Adrenal gland (tissue), 12 donors: Measurements from ENCODE around the gene ERAP2. TPM values are rescaled to one million over a fixed set of nuclear protein-coding genes. Genes with fewer than 3 reads are reported as not detected.

ENCODE experiments used
- DNase-seq, 7 donors: peaks; one replicate each; pipeline ENCODE4 v3.0.0-alpha.2; 2019 to 2020
- H3K27ac ChIP-seq, 5 donors: fragments of 200-600 bp; sonication (generic) in 4 of 5; 1 replicate in 3 of 5; 2 replicates in 2 of 5; pipeline versions ENCODE4 v1.5.1 to v1.8.0; 2016 to 2020; ENCODE audit warnings: mild to moderate bottlenecking in 1 of 5
- H3K27me3 ChIP-seq: fragments of 200-600 bp; 2 replicates; pipeline ENCODE4 v1.8.0; 2021
- H3K36me3 ChIP-seq, 2 donors: fragments of 200-600 bp; replicated peaks in 1 of 2; 1 replicate in 1 of 2; 2 replicates in 1 of 2; pipeline versions ENCODE4 v1.5.1 to v1.8.0; 2018 to 2022
- H3K4me1 ChIP-seq, 2 donors: fragments of 200-600 bp; replicated peaks in 1 of 2; 1 replicate in 1 of 2; 2 replicates in 1 of 2; pipeline versions ENCODE4 v1.5.1 to v1.8.0; 2018 to 2021
- H3K4me3 ChIP-seq, 4 donors: fragments of 200-600 bp; sonication (generic) in 3 of 4; one replicate each; pipeline ENCODE4 v1.5.1; 2016 to 2018
- H3K9me3 ChIP-seq, 3 donors: fragments of 200-600 bp; sonication (generic) in 1 of 3; replicated peaks in 1 of 3; 1 replicate in 2 of 3; 2 replicates in 1 of 3; pipeline versions ENCODE4 v1.5.1 to v1.8.0; 2016 to 2021
- POLR2A ChIP-seq, 2 donors: fragments of 450-650 bp; IDR thresholded peaks; one replicate each; pipeline ENCODE4 v1.6.1; 2017; ENCODE audit warnings: antibody characterized with exemption in 2 of 2, mild to moderate bottlenecking in 2 of 2, moderate library complexity in 1 of 2
- WGBS, 4 donors: extraction: QIAGEN DNeasy Blood & Tissue Kit in 2 of 4; methylation state at CpG; one replicate each; pipeline versions ENCODE4 v1.1.5 to v1.1.7; 2013 to 2017; 5-methylcytosine and 5-hydroxymethylcytosine counted together
- intact Hi-C, 2 donors: fragments of 100-400 bp; cut with DNase I; formaldehyde crosslinking; loops; one replicate each; pipeline versions ENCODE4 v1.14.1 to v1.15.0; 2022 to 2023
- polyA plus RNA-seq, 3 donors: library from polyadenylated mRNA; stranded (reverse); fragments of 200-250 nt in 2 of 3; fragments of 350-450 nt in 1 of 3; fragmentation: Illumina TruSeq in 1 of 3; extraction: RNeasy Lipid Tissue Mini Kit (QIAGEN cat#74804) in 1 of 3; gene quantifications; one replicate each; pipeline ENCODE4 v1.2.3, GENCODE V29; 2013 to 2014
- total RNA-seq, 9 donors: library from RNA; depleted of rRNA in 4 of 9; stranded (reverse); fragments of >200 nt in 4 of 9; fragments of 120-200 nt in 1 of 9; fragmentation: NEBNext Ultra II Directional in 1 of 9; extraction: Animal tissue kit (Norgen Biotek cat#: 25700) in 1 of 9; gene quantifications; one replicate each; pipeline versions ENCODE4 v1.1.0 to v1.2.4, GENCODE V29; 2013 to 2023
- TF ChIP-seq, protein P1 (sequence below), 6 experiments: fragments of 450-650 bp in 4 of 6; fragments of 200-600 bp in 2 of 6; sonication (generic) in 1 of 6; IDR thresholded peaks; 1 replicate in 5 of 6; 2 replicates in 1 of 6; pipeline versions ENCODE4 v1.5.1 to v1.8.0; 2016 to 2021; ENCODE audit warnings: antibody characterized with exemption in 6 of 6, mild to moderate bottlenecking in 2 of 6, moderate library complexity in 1 of 6
- donor health status: healthy with polysubstance abuse.
- donor health status: Bipolar disorder and iron deficiency.
- donor health status: DM: yes; HTN: yes; CAD: no.
- donor health status: DM: no; HTN: no; CAD: no.
- donor health status: DM: no; HTN: no; CAD: no.
- donor health status: DM: yes; HTN: yes; CAD: no.

The ERAP2 gene
- total and polyA plus RNA-seq, 12 donors: 0.94 to 32.1 (median 10.2) TPM

DNA sequence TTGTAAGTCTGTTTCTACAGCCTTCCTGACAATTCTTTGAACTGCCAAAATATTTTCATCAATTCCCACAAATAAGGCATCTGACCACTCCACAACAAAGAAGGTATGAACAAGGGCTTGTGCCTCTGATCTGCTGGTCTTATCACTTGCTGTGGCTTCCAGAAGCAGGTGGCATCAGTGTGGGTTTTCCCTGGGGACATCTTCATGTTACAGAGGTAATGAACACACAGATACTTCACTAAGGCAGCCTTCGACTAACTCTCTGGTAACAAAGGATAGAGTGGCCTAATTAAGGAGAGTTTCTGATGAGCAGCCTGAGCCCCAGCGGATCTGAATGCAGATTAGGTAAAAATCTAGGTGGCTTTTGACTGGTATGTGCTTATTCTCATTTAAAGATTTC is 15.2 kb upstream of the ERAP2 start:
- no peak for DNase-seq
- Histone ChIP-seq H3K9me3 (no peaks in the 10 kb centered on the region), H3K4me3 (no peak overlapping the region), H3K27me3 (no peaks in the 10 kb centered on the region), H3K36me3 (no peaks in the 10 kb centered on the region), H3K27ac (no peak overlapping the region), H3K4me1 (no peaks in the 10 kb centered on the region)
- intact Hi-C loops: no loop called here
- 75 to 89% (median 87%) methylated on average over 2 of the region's 2 CpGs for WGBS, 4 donors
- TF ChIP-seq POLR2A (IDR thresholded peaks at IDR 0.05): no peak
- TF ChIP-seq, protein P1, sequence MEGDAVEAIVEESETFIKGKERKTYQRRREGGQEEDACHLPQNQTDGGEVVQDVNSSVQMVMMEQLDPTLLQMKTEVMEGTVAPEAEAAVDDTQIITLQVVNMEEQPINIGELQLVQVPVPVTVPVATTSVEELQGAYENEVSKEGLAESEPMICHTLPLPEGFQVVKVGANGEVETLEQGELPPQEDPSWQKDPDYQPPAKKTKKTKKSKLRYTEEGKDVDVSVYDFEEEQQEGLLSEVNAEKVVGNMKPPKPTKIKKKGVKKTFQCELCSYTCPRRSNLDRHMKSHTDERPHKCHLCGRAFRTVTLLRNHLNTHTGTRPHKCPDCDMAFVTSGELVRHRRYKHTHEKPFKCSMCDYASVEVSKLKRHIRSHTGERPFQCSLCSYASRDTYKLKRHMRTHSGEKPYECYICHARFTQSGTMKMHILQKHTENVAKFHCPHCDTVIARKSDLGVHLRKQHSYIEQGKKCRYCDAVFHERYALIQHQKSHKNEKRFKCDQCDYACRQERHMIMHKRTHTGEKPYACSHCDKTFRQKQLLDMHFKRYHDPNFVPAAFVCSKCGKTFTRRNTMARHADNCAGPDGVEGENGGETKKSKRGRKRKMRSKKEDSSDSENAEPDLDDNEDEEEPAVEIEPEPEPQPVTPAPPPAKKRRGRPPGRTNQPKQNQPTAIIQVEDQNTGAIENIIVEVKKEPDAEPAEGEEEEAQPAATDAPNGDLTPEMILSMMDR (IDR thresholded peaks at IDR 0.05): no peak

DNA sequence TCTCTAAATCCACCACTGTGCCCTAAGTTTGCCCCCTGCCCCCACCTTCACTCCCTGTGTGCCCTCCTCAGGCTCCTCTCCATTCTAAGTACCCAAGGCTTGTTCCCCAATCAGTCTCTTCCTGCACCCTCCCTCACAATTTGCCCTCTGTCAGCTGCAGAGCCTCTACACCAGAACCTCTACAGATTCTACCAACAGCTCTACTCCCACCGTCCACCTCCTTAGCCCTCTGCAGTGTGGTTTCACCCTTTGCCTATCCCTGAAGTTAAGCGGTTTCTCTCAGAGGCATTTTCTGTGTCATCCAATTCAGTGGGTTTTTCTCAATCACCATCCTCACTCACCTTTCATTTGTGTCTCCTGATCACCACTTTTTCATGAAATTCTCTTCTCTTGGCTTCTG is 13.2 kb upstream of the ERAP2 start:
- no peaks in the 10 kb centered on the region for H3K4me1 ChIP-seq
- whole genome bisulfite sequencing, 4 donors: 90 to 95% (median 93%) methylated on average over 2 of the region's 2 CpGs
- no peak for DNase-seq
- H3K27me3 ChIP-seq: no peaks in the 10 kb centered on the region
- H3K36me3 ChIP-seq: no peaks in the 10 kb centered on the region
- H3K4me3 ChIP-seq: no peak overlapping the region
- TF ChIP-seq, protein P1 (IDR thresholded peaks at IDR 0.05): no peak
- TF ChIP-seq POLR2A (IDR thresholded peaks at IDR 0.05): no peak
- intact Hi-C loops: no loop called here
- H3K9me3 ChIP-seq: no peaks in the 10 kb centered on the region
- H3K27ac ChIP-seq: no peak overlapping the region

DNA sequence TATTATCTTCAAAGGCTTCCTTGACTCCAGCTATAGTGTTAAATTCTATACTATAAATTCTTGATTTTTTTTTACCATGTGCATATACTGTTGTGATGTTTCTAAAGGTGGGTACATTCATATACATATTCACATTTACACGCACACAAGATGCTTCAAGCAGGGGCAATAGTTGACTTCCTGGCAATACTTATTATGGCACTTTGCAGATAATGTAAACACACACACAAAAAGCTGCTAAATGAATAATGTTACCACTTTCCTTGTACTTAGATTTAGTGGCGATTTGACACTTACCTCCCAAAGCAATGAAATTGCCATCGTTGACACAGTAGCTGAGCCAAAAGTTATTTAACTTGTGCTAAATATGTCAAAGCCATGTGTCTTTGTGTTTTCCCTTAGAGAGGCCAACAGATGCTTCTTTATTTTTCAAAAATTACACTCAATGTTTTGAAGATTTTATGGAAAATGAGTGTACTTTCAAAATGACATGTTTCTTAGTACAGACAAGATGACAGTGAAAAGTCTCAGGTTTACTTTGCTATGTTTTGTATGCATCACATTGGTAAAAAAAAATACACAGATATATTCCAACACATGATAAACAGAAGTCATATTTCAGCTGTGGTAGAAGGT is 12.2 kb upstream of the ERAP2 start:
- no peaks in the 10 kb centered on the region for H3K27me3 ChIP-seq
- intact Hi-C loops: no loop called here
- TF ChIP-seq POLR2A (IDR thresholded peaks at IDR 0.05): no peak
- TF ChIP-seq, protein P1 (IDR thresholded peaks at IDR 0.05): no peak
- no peak overlapping the region for H3K4me3 ChIP-seq
- H3K27ac ChIP-seq: no peak overlapping the region
- H3K36me3 ChIP-seq: no peaks in the 10 kb centered on the region
- no peaks in the 10 kb centered on the region for H3K9me3 ChIP-seq
- H3K4me1 ChIP-seq: no peaks in the 10 kb centered on the region
- DNase-seq: no peak
- WGBS, 4 donors: 75 to 89% (median 81%) methylated on average over 3 of the region's 3 CpGs

DNA sequence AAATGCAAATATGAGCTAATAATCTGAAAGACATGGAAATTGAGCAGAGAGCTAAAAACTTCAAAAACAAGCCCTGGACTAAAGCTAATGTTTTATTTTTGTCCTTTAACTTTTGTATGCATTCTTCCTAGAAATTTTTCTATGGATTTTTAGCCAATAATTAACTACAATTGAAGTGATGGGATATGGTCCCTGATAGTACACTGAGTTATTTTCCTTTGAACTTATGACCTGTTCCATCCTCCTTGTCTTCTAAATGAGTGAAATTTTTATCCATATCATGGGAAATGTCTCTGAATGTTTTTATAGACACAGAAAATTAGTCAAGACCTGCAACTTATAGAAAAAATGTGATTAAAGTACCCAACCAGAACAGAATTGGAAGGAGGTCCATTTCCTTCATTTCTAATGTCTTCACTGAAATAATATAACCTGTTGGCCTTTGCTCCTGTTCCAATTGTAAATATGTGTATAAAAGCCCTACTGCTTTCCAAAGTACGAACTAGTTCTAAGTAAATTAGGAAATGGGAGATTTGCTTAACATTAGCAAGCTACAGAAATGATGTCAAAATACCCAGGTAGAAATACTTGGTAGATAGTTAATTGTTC is 11.3 kb upstream of the ERAP2 start:
- no peak for TF ChIP-seq POLR2A (IDR thresholded peaks at IDR 0.05)
- TF ChIP-seq, protein P1 (IDR thresholded peaks at IDR 0.05): no peak
- Histone ChIP-seq H3K36me3 (no peaks in the 10 kb centered on the region), H3K27ac (no peak overlapping the region), H3K4me3 (no peak overlapping the region), H3K9me3 (no peaks in the 10 kb centered on the region), H3K4me1 (no peaks in the 10 kb centered on the region), H3K27me3 (no peaks in the 10 kb centered on the region)
- WGBS, 4 donors: 81 to 98% (median 89%) methylated on average over 1 of the region's 1 CpG
- intact Hi-C loops: loop anchor here in 1 of 2 donors (5.0 kb wide), 1 partner anchor 297 kb away; no protein-coding TSS in a partner anchor
- DNase-seq: no peak
